ENCODE data around the gene WWOX.

- TF ChIP-seq POLR2A (IDR thresholded peaks at IDR 0.05; ENCODE audit: low read length) = no peak
- no peak for TF ChIP-seq CTCF (IDR thresholded peaks at IDR 0.05)
Observed at GRCh38 chr16:78998879-78999278, 899.4 kb downstream of the WWOX start.
